Endothelial cell of umbilical vein (primary cell): ENCODE data around the gene SCG2. TPM values are rescaled to one million over a fixed set of nuclear protein-coding genes. Genes with fewer than 3 reads are reported as not detected.

Experiments used
- BruUV-seq: library from RNA; stranded (reverse); fragments of 400-500 nt; replicated peaks from 2 replicates; lab custom pipeline; 2021; lab: Mats Ljungman, UMichigan
- CTCF ChIA-PET: fragments of 300-600, 350-600 bp; sonication (Branson Sonifier 250); formaldehyde crosslinking; loops from one replicate; lab custom pipeline; 2021; ENCODE audit warnings: antibody characterized with exemption, inconsistent platforms; lab: Charles Lee
- POLR2A ChIA-PET: fragments of 300-600, 350-600 bp; sonication (Branson Sonifier 250); formaldehyde crosslinking; loops from one replicate; lab custom pipeline; 2021; ENCODE audit warnings: antibody characterized with exemption, inconsistent platforms; lab: Charles Lee
- DNase-seq: peaks from one replicate; pipeline ENCODE4 v3.0.0-alpha.2; 2011; ENCODE audit warnings: low read depth, low spot score
- FAIRE-seq: peaks from 2 replicates; lab custom pipeline; 2011; peaks lifted over from hg19 to GRCh38; lab: Jason Lieb, UNC
- H2AFZ ChIP-seq: 2 replicates; pipeline ENCODE4 v1.6.0; 2012; ENCODE audit warnings: low read depth, low read length, control low read depth, inconsistent platforms
- H3K27ac ChIP-seq: 2 replicates; pipeline ENCODE4 v1.5.1; 2011; ENCODE audit warnings: low read depth, mild to moderate bottlenecking, control low read depth, low read length, moderate library complexity; ENCODE audit not compliant: insufficient read depth
- H3K27me3 ChIP-seq, 2 experiments: 2 replicates each; pipeline versions ENCODE4 v1.6.0 to v1.6.1; 2011; ENCODE audit warnings: low read length in 2 of 2, mixed read lengths in 1 of 2; ENCODE audit not compliant: control insufficient read depth in 2 of 2, insufficient read depth in 2 of 2
- H3K36me3 ChIP-seq, 2 experiments: 2 replicates in 1 of 2; 3 replicates in 1 of 2; pipeline ENCODE4 v1.5.1; 2011; ENCODE audit warnings: low read length in 2 of 2, mild to moderate bottlenecking in 1 of 2, moderate library complexity in 1 of 2; ENCODE audit not compliant: control insufficient read depth in 2 of 2, insufficient read depth in 2 of 2; ENCODE audit errors: extremely low read depth in 1 of 2
- H3K4me1 ChIP-seq: 3 replicates; pipeline ENCODE4 v1.5.1; 2011; ENCODE audit warnings: mild to moderate bottlenecking, low read length; ENCODE audit not compliant: control insufficient read depth, insufficient read depth; ENCODE audit errors: extremely low read depth
- H3K4me2 ChIP-seq: 2 replicates; pipeline ENCODE4 v1.6.1; 2011; ENCODE audit warnings: low read length, control low read depth, mixed read lengths; ENCODE audit not compliant: insufficient read depth
- H3K4me3 ChIP-seq, 3 experiments: fragments of 200-600 bp in 1 of 3; sonication (generic), shearing (Covaris generic) in 1 of 3; replicated peaks in 1 of 3; 2 replicates each; pipeline ENCODE4 v1.5.1; 2011 to 2016; ENCODE audit warnings: control low read depth in 3 of 3, low read length in 3 of 3, mild to moderate bottlenecking in 2 of 3, inconsistent platforms in 1 of 3, low read depth in 1 of 3, moderate library complexity in 1 of 3; ENCODE audit not compliant: insufficient read depth in 1 of 3
- H3K79me2 ChIP-seq: 2 replicates; pipeline ENCODE4 v1.6.0; 2012; ENCODE audit warnings: low read length, inconsistent platforms; ENCODE audit not compliant: control insufficient read depth, insufficient read depth
- H3K9ac ChIP-seq: replicated peaks from 2 replicates; pipeline ENCODE3; 2011; ENCODE audit warnings: low read length, control low read depth; ENCODE audit not compliant: insufficient read depth; ENCODE audit errors: extremely low read depth
- H3K9me1 ChIP-seq: replicated peaks from 3 replicates; pipeline ENCODE4 v1.6.0; 2011; ENCODE audit warnings: mild to moderate bottlenecking, low read length; ENCODE audit not compliant: control insufficient read depth, insufficient read depth; ENCODE audit errors: extremely low read depth
- H3K9me3 ChIP-seq: replicated peaks from 2 replicates; pipeline ENCODE4 v1.5.1; 2012; ENCODE audit warnings: low read length, inconsistent platforms; ENCODE audit not compliant: control insufficient read depth, insufficient read depth
- H4K20me1 ChIP-seq: replicated peaks from 2 replicates; pipeline ENCODE3; 2011; ENCODE audit warnings: mild to moderate bottlenecking, low read length; ENCODE audit not compliant: control insufficient read depth, insufficient read depth; ENCODE audit errors: extremely low read depth
- CTCF ChIP-seq, 2 donors: IDR thresholded peaks; 1 replicate in 1 of 2; 2 replicates in 1 of 2; pipeline ENCODE4 v1.5.1; 2011; ENCODE audit warnings: low read length in 2 of 2, mild to moderate bottlenecking in 2 of 2, moderate library complexity in 2 of 2, control low read depth in 1 of 2, inconsistent platforms in 1 of 2, low read depth in 1 of 2; ENCODE audit not compliant: insufficient read depth in 1 of 2; ENCODE audit errors: extremely low read depth in 1 of 2
- EZH2 ChIP-seq: IDR thresholded peaks from 2 replicates; pipeline ENCODE4 v1.6.1; 2012; ENCODE audit warnings: borderline replicate concordance, low read depth, mild to moderate bottlenecking, moderate library complexity, low read length, inconsistent platforms; ENCODE audit not compliant: severe bottlenecking
- FOS ChIP-seq: IDR thresholded peaks from 2 replicates; pipeline ENCODE4 v1.6.1; 2011; ENCODE audit warnings: mild to moderate bottlenecking, low read length, moderate library complexity, borderline replicate concordance; ENCODE audit not compliant: insufficient read depth
- GATA2 ChIP-seq: IDR thresholded peaks from 2 replicates; pipeline ENCODE4 v1.7.0; 2011; ENCODE audit warnings: low read depth, mild to moderate bottlenecking, moderate library complexity, mixed read lengths, low read length; ENCODE audit not compliant: insufficient read length, insufficient read depth
- JUN ChIP-seq: IDR thresholded peaks from 2 replicates; pipeline ENCODE4 v1.6.1; 2011; ENCODE audit warnings: borderline replicate concordance, low read depth; ENCODE audit not compliant: insufficient read length, insufficient read depth
- MYC ChIP-seq: IDR thresholded peaks from one replicate; pipeline ENCODE4 v1.6.1; 2011; ENCODE audit warnings: mild to moderate bottlenecking, low read depth, low read length
- POLR2A ChIP-seq: IDR thresholded peaks from 2 replicates; pipeline ENCODE4 v1.6.1; 2012; ENCODE audit warnings: low read depth, mild to moderate bottlenecking, control low read depth, low read length
- POLR2AphosphoS5 ChIP-seq: IDR thresholded peaks from 2 replicates; pipeline ENCODE4 v1.6.1; 2012; ENCODE audit warnings: low read depth, mild to moderate bottlenecking, control low read depth, low read length, moderate library complexity; ENCODE audit not compliant: insufficient read depth
- dilution Hi-C: fragments of 300-500 bp; cut with MboI; formaldehyde crosslinking; loops from one replicate; pipeline ENCODE4 v1.15.0; 2019; ENCODE audit warnings: low sequenced_read_pairs; ENCODE audit not compliant: extremely low pct_ligation_motif_present
- intact Hi-C: fragments of 100-400 bp; cut with micrococcal nuclease; formaldehyde crosslinking; loops from one replicate; pipeline ENCODE4 v1.10.0; 2022
- polyA plus RNA-seq, 4 experiments: library from polyadenylated mRNA; depleted of rRNA in 3 of 4; stranded (reverse) in 3 of 4; unstranded in 1 of 4; fragments of >200 nt; gene quantifications; 2 replicates each; pipeline versions ENCODE4 v1.2.1 to v1.2.3, GENCODE V29; 2011 to 2012; ENCODE audit warnings: missing spikeins in 1 of 4
- total RNA-seq: library from RNA; stranded (reverse); gene quantifications from 2 replicates; pipeline ENCODE4 v1.2.3, GENCODE V29; 2021
- TF ChIP-seq, protein P1 (sequence below): IDR thresholded peaks from 2 replicates; pipeline ENCODE4 v1.6.1; 2011; ENCODE audit not compliant: insufficient read depth, insufficient read length

Gene SCG2
- total and polyA plus RNA-seq, 2 donors (not counting 3 experiments of a cell fraction or from before 2014, with no cell fraction given), result not detected

- H3K9me3 ChIP-seq, result no peaks in the 10 kb centered on the region
- H3K27me3 ChIP-seq, result no peaks in the 10 kb centered on the region
- no TSS peak for BruUV-seq
- no peak overlapping the region for H3K4me2 ChIP-seq
- H3K27ac ChIP-seq, result no peak overlapping the region
- no peak for DNase-seq
- H2AFZ ChIP-seq, result no peak overlapping the region
- H3K4me3 ChIP-seq, result no peak overlapping the region
- H3K9me1 ChIP-seq, result no peaks in the 10 kb centered on the region
- dilution Hi-C loops (no loop called here), intact Hi-C loops (no loop called here)
- H3K79me2 ChIP-seq, result no peaks in the 10 kb centered on the region
- TF ChIP-seq, protein P1, sequence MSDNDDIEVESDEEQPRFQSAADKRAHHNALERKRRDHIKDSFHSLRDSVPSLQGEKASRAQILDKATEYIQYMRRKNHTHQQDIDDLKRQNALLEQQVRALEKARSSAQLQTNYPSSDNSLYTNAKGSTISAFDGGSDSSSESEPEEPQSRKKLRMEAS, result no peak
- TF ChIP-seq FOS (no peak), MYC (no peak), GATA2 (no peak), POLR2A (no peak), EZH2 (no peak), POLR2AphosphoS5 (no peak), CTCF (IDR thresholded peaks at IDR 0.05; ENCODE audit: extremely low read depth in 1 of 2, insufficient read depth in 1 of 2, low read depth in 1 of 2, low read length in 2 of 2) (no peak), JUN (no peak)
- H3K9ac ChIP-seq, result no peak overlapping the region
- FAIRE-seq, result no peak
- H3K4me1 ChIP-seq, result no peaks in the 10 kb centered on the region
- CTCF ChIA-PET, result interaction anchor here (0.7 kb wide), 1 partner anchor 25 kb away, joined by 3 read pairs; no protein-coding TSS in a partner anchor
- POLR2A ChIA-PET, result no interaction called here
- no peaks in the 10 kb centered on the region for H4K20me1 ChIP-seq
- H3K36me3 ChIP-seq, result no peaks in the 10 kb centered on the region
Measured at GRCh38 chr2:223641082-223641481, 38.9 kb upstream of the SCG2 start.
